IPS-18a (cell line): ENCODE data around the gene ITFG1.
A peak's percentile ranks its signal among the peaks of the same experiment; 100 is the strongest.

Source experiments
- H3K27ac ChIP-seq: one replicate; pipeline ENCODE4 v1.5.1; 2013; ENCODE audit warnings: low read length
- H3K27me3 ChIP-seq: one replicate; pipeline ENCODE4 v1.6.1; 2013; ENCODE audit warnings: mild to moderate bottlenecking, low read length; ENCODE audit not compliant: control insufficient read depth, insufficient read depth
- H3K36me3 ChIP-seq: one replicate; pipeline ENCODE4 v1.6.1; 2013; ENCODE audit warnings: low read depth, low read length; ENCODE audit not compliant: control insufficient read depth
- H3K4me1 ChIP-seq: one replicate; pipeline ENCODE4 v1.6.1; 2013; ENCODE audit warnings: low read depth, low read length; ENCODE audit not compliant: control insufficient read depth
- H3K4me3 ChIP-seq: one replicate; pipeline ENCODE4 v1.5.1; 2013; ENCODE audit warnings: low read length
- H3K9ac ChIP-seq: one replicate; pipeline ENCODE4 v1.6.1; 2013; ENCODE audit warnings: mild to moderate bottlenecking, low read length, moderate library complexity
- H3K9me3 ChIP-seq: one replicate; pipeline ENCODE4 v1.6.1; 2013; ENCODE audit warnings: low read depth, low read length; ENCODE audit not compliant: control insufficient read depth

Gene ITFG1

GRCh38 chr16:47392081-47392480, 68.8 kb downstream of the ITFG1 start:
- no peaks in the 10 kb centered on the region for H3K9me3 ChIP-seq
- no peak overlapping the region for H3K4me3 ChIP-seq

GRCh38 chr16:47388705-47389104, 72.2 kb downstream of the ITFG1 start:
- H3K27me3 ChIP-seq = no peaks in the 10 kb centered on the region
- no peak overlapping the region for H3K9ac ChIP-seq
- no peak overlapping the region for H3K27ac ChIP-seq
- no peaks in the 10 kb centered on the region for H3K36me3 ChIP-seq
- no peak overlapping the region for H3K4me3 ChIP-seq
- no peaks in the 10 kb centered on the region for H3K9me3 ChIP-seq
- no peaks in the 10 kb centered on the region for H3K4me1 ChIP-seq

More at GRCh38 chr16:47392081-47392480, 68.8 kb downstream of the ITFG1 start:
- H3K9ac ChIP-seq = no peak overlapping the region
- no peak overlapping the region for H3K27ac ChIP-seq
- no peaks in the 10 kb centered on the region for H3K27me3 ChIP-seq
- no peaks in the 10 kb centered on the region for H3K36me3 ChIP-seq
- H3K4me1 ChIP-seq = peaks cover 7% of the 10 kb centered on the region

GRCh38 chr16:47387026-47387734, 73.7 kb downstream of the ITFG1 start:
- Histone ChIP-seq H3K27me3 (no peaks in the 10 kb centered on the region), H3K36me3 (no peaks in the 10 kb centered on the region), H3K4me1 (no peaks in the 10 kb centered on the region), H3K4me3 (no peak overlapping the region), H3K27ac (no peak overlapping the region), H3K9ac (no peak overlapping the region), H3K9me3 (no peaks in the 10 kb centered on the region)

GRCh38 chr16:47386201-47386718, 74.6 kb downstream of the ITFG1 start:
- Histone ChIP-seq H3K4me1 (no peaks in the 10 kb centered on the region), H3K27me3 (no peaks in the 10 kb centered on the region), H3K4me3 (no peak overlapping the region), H3K9ac (no peak overlapping the region), H3K9me3 (no peaks in the 10 kb centered on the region), H3K27ac (no peak overlapping the region), H3K36me3 (no peaks in the 10 kb centered on the region)

- Histone ChIP-seq H3K36me3 (no peaks in the 10 kb centered on the region), H3K27ac (no peak overlapping the region), H3K4me3 (no peak overlapping the region), H3K9ac (no peak overlapping the region), H3K9me3 (no peaks in the 10 kb centered on the region), H3K27me3 (no peaks in the 10 kb centered on the region), H3K4me1 (peaks cover 2% of the 10 kb centered on the region)
Observed at GRCh38 chr16:47382362-47382761, 78.5 kb downstream of the ITFG1 start.

- H3K36me3 ChIP-seq = no peaks in the 10 kb centered on the region
- no peak overlapping the region for H3K9ac ChIP-seq
- H3K9me3 ChIP-seq = no peaks in the 10 kb centered on the region
- H3K4me3 ChIP-seq = no peak overlapping the region
- H3K4me1 ChIP-seq = peaks cover 20% of the 10 kb centered on the region
- no peaks in the 10 kb centered on the region for H3K27me3 ChIP-seq
- H3K27ac ChIP-seq = no peak overlapping the region
Observed at GRCh38 chr16:47377154-47377553, 83.7 kb downstream of the ITFG1 start.

- Histone ChIP-seq H3K27ac (no peak overlapping the region), H3K9ac (no peak overlapping the region), H3K9me3 (no peaks in the 10 kb centered on the region), H3K27me3 (no peaks in the 10 kb centered on the region), H3K4me3 (no peak overlapping the region), H3K36me3 (no peaks in the 10 kb centered on the region), H3K4me1 (peaks cover 20% of the 10 kb centered on the region)
Observed at GRCh38 chr16:47375423-47375822, 85.4 kb downstream of the ITFG1 start.

- Histone ChIP-seq H3K9me3 (no peaks in the 10 kb centered on the region), H3K27ac (no peak overlapping the region), H3K9ac (no peak overlapping the region)
Observed at GRCh38 chr16:47374629-47375028, 86.2 kb downstream of the ITFG1 start.

GRCh38 chr16:47371271-47372014, 89.4 kb downstream of the ITFG1 start:
- H3K4me1 ChIP-seq = peaks cover 27% of the 10 kb centered on the region
- peaks cover 10% of the 10 kb centered on the region for H3K27me3 ChIP-seq
- H3K9me3 ChIP-seq = no peaks in the 10 kb centered on the region
- no peaks in the 10 kb centered on the region for H3K36me3 ChIP-seq
- H3K9ac ChIP-seq = no peak overlapping the region
- no peak overlapping the region for H3K4me3 ChIP-seq
- H3K27ac ChIP-seq = no peak overlapping the region

More at GRCh38 chr16:47374629-47375028, 86.2 kb downstream of the ITFG1 start:
- peaks cover 20% of the 10 kb centered on the region for H3K4me1 ChIP-seq
- H3K36me3 ChIP-seq = no peaks in the 10 kb centered on the region
- no peak overlapping the region for H3K4me3 ChIP-seq
- no peaks in the 10 kb centered on the region for H3K27me3 ChIP-seq

- H3K4me3 ChIP-seq = no peak overlapping the region
- H3K9ac ChIP-seq = no peak overlapping the region
- no peak overlapping the region for H3K27ac ChIP-seq
- H3K9me3 ChIP-seq = no peaks in the 10 kb centered on the region
- H3K4me1 ChIP-seq = peaks cover 32% of the 10 kb centered on the region
- peaks cover 10% of the 10 kb centered on the region for H3K27me3 ChIP-seq
- H3K36me3 ChIP-seq = no peaks in the 10 kb centered on the region
Observed at GRCh38 chr16:47370536-47370935, 90.3 kb downstream of the ITFG1 start.

- peak overlapping the region; percentile 28 for H3K4me3 ChIP-seq
- no peaks in the 10 kb centered on the region for H3K9me3 ChIP-seq
- peak overlapping the region; percentile 51 for H3K27ac ChIP-seq
- peaks cover 28% of the 10 kb centered on the region for H3K4me1 ChIP-seq
- H3K9ac ChIP-seq = peak overlapping the region; percentile 54
- peaks cover 10% of the 10 kb centered on the region for H3K27me3 ChIP-seq
- H3K36me3 ChIP-seq = no peaks in the 10 kb centered on the region
Observed at GRCh38 chr16:47366228-47366627, 94.6 kb downstream of the ITFG1 start.
